HEK293 (cell line): ENCODE measurements around the gene DNAH3.

Experiments used
- ATF2 ChIP-seq: fragments of 450-650 bp; formaldehyde crosslinking; IDR thresholded peaks from 2 replicates; pipeline ENCODE4 v1.5.1; 2016; ENCODE audit warnings: missing biosample characterization, missing genetic modification characterization, low read depth
- BCL11A ChIP-seq: fragments of 450-650 bp; formaldehyde crosslinking; IDR thresholded peaks from 2 replicates; pipeline ENCODE4 v1.5.1; 2016; ENCODE audit warnings: low read depth, missing biosample characterization, missing genetic modification characterization
- CTCF ChIP-seq: fragments of 450-650 bp; formaldehyde crosslinking; IDR thresholded peaks from 2 replicates; pipeline ENCODE4 v1.5.1; 2016; ENCODE audit warnings: missing biosample characterization, missing genetic modification characterization
- KLF10 ChIP-seq: fragments of 450-650 bp; IDR thresholded peaks from 2 replicates; pipeline ENCODE4 v1.5.1; 2018; ENCODE audit warnings: missing biosample characterization, mild to moderate bottlenecking, missing genetic modification characterization
- REST ChIP-seq: fragments of 450-650 bp; formaldehyde crosslinking; IDR thresholded peaks from 2 replicates; pipeline ENCODE4 v1.5.1; 2016; ENCODE audit warnings: missing biosample characterization, missing genetic modification characterization
- ZBTB21 ChIP-seq: fragments of 450-650 bp; formaldehyde crosslinking; IDR thresholded peaks from 2 replicates; pipeline ENCODE4 v1.5.1; 2017; ENCODE audit warnings: missing biosample characterization, missing genetic modification characterization
- ZBTB44 ChIP-seq: fragments of 450-650 bp; IDR thresholded peaks from 2 replicates; pipeline ENCODE4 v1.5.1; 2018; ENCODE audit warnings: missing biosample characterization, mild to moderate bottlenecking, missing genetic modification characterization
- ZNF26 ChIP-seq: fragments of 450-650 bp; formaldehyde crosslinking; IDR thresholded peaks from 2 replicates; pipeline ENCODE4 v1.5.1; 2016; ENCODE audit warnings: missing biosample characterization, missing genetic modification characterization
- ZNF513 ChIP-seq: fragments of 450-650 bp; IDR thresholded peaks from 2 replicates; pipeline ENCODE4 v1.5.1; 2018; ENCODE audit warnings: missing biosample characterization, missing genetic modification characterization
- ZNF549 ChIP-seq: fragments of 450-650 bp; IDR thresholded peaks from 2 replicates; pipeline ENCODE4 v1.5.1; 2018; ENCODE audit warnings: missing biosample characterization, missing genetic modification characterization, mild to moderate bottlenecking, inconsistent platforms, moderate library complexity
- ZNF585B ChIP-seq: fragments of 450-650 bp; formaldehyde crosslinking; IDR thresholded peaks from 2 replicates; pipeline ENCODE4 v1.5.1; 2016; ENCODE audit warnings: missing biosample characterization, missing genetic modification characterization
- ZNF768 ChIP-seq: fragments of 450-650 bp; formaldehyde crosslinking; IDR thresholded peaks from 2 replicates; pipeline ENCODE4 v1.5.1; 2018; ENCODE audit warnings: missing biosample characterization, mild to moderate bottlenecking, missing genetic modification characterization
- ZNF791 ChIP-seq: fragments of 450-650 bp; formaldehyde crosslinking; IDR thresholded peaks from 2 replicates; pipeline ENCODE4 v1.5.1; 2016; ENCODE audit warnings: missing biosample characterization, missing genetic modification characterization
- ZSCAN16 ChIP-seq: fragments of 450-650 bp; formaldehyde crosslinking; IDR thresholded peaks from 2 replicates; pipeline ENCODE4 v1.5.1; 2016; ENCODE audit warnings: missing biosample characterization, missing genetic modification characterization

GRCh38 chr16:21197112-21197511, 46.5 kb upstream of the DNAH3 start:
- TF ChIP-seq ZBTB44 (tag by site-specific recombination), result no peak
- TF ChIP-seq ZNF585B, result no peak
- no peak for TF ChIP-seq CTCF (tag by site-specific recombination)
- TF ChIP-seq ZNF791, result no peak
- TF ChIP-seq ZSCAN16 (tag by site-specific recombination), result no peak
- no peak for TF ChIP-seq ZNF768 (tag by site-specific recombination)
- TF ChIP-seq ZNF549 (tag by site-specific recombination), result no peak
- TF ChIP-seq REST, result no peak
- TF ChIP-seq ZNF513 (tag by site-specific recombination), result no peak
- TF ChIP-seq BCL11A, result no peak
- TF ChIP-seq ATF2 (tag by site-specific recombination), result no peak
- TF ChIP-seq ZNF26 (tag by site-specific recombination), result no peak
- no peak for TF ChIP-seq ZBTB21 (tag by site-specific recombination)
- TF ChIP-seq KLF10 (tag by site-specific recombination), result no peak
